ENCODE measurements around the gene ANGPT4. TPM values are rescaled to one million over a fixed set of nuclear protein-coding genes. Genes with fewer than 3 reads are reported as not detected.

The ANGPT4 gene
- total and polyA plus RNA-seq, 2 of the 13 experiments (the other 11 are each of a cell fraction or from before 2014, with no cell fraction given): not detected

- Histone ChIP-seq H3K4me1 (ENCODE audit: insufficient read depth, low read length) (0 out of 2 replicates have a peak, but pooled peaks cover 7% of the 10 kb centered on the region), H3K27ac (ENCODE audit: extremely low read length, insufficient read depth, low read length) (no peak overlapping the region), H3K79me2 (ENCODE audit: insufficient read depth, low read length) (no peaks in the 10 kb centered on the region), H3K9me3 (ENCODE audit: low read length) (no peaks in the 10 kb centered on the region), H3K36me3 (replicated peaks in 1 of 2; ENCODE audit: control insufficient read depth in 1 of 2, insufficient read depth in 2 of 2, low read length in 2 of 2) (no peaks in the 10 kb centered on the region), H2AFZ (ENCODE audit: low read length) (no peak overlapping the region), H3K27me3 (ENCODE audit: control insufficient read depth in 1 of 2, insufficient read depth in 2 of 2, low read length in 2 of 2) (peaks cover 0 to 6% of the 10 kb centered on the region in 2 experiments; a peak in 2 of 5 replicates), H3K4me3 (replicated peaks in 1 of 3; ENCODE audit: insufficient read depth in 1 of 3, low read depth in 2 of 3, low read length in 3 of 3) (no peak overlapping the region), H3K4me2 (ENCODE audit: low read depth, low read length) (no peak overlapping the region), H4K20me1 (ENCODE audit: insufficient read depth, low read length) (no peaks in the 10 kb centered on the region), H3K9ac (ENCODE audit: insufficient read depth, low read depth, low read length) (no peak overlapping the region)
- ChIA-PET POLR2A (no interaction called here), CTCF (ENCODE audit: low intra/inter-chr PET ratio, low total read pairs) (no interaction called here)
- no peak for DNase-seq (ENCODE audit: low spot score)
- TF ChIP-seq, protein P1, sequence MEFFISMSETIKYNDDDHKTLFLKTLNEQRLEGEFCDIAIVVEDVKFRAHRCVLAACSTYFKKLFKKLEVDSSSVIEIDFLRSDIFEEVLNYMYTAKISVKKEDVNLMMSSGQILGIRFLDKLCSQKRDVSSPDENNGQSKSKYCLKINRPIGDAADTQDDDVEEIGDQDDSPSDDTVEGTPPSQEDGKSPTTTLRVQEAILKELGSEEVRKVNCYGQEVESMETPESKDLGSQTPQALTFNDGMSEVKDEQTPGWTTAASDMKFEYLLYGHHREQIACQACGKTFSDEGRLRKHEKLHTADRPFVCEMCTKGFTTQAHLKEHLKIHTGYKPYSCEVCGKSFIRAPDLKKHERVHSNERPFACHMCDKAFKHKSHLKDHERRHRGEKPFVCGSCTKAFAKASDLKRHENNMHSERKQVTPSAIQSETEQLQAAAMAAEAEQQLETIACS (CRISPR knock-in tag; IDR thresholded peaks at IDR 0.05): 0 out of 2 replicates have a peak, but pooled peaks have one; percentile 23
- TF ChIP-seq ZNF318 (CRISPR knock-in tag; IDR thresholded peaks at IDR 0.05) (0 out of 2 replicates have a peak, but pooled peaks have one; percentile 12), ZFY (CRISPR knock-in tag; IDR thresholded peaks at IDR 0.05) (peak; percentile 22; the same call in 1 of the 2 replicates), ZNF430 (CRISPR knock-in tag; IDR thresholded peaks at IDR 0.05) (no peak)
- ATAC-seq: no peak
- intact Hi-C loops (cut with micrococcal nuclease; ENCODE audit: unreplicated experiment): no loop called here
- no peak for FAIRE-seq
- in situ Hi-C loops (cut with HindIII; ENCODE audit: extremely low pct_ligation_motif_present, low pct_unique_long_range_greater_than_20kb): no loop called here
- WGBS (ENCODE audit: low lambda C conversion rate): 21% methylated on average over 10 of the region's 12 CpGs
- BruUV-seq (replicated peaks): no TSS peak
These were observed 93.2 kb downstream of the ANGPT4 start for GRCh38 chr20:822651-823573.
